ENCODE data around the gene TLE4. TPM values are rescaled to one million over a fixed set of nuclear protein-coding genes. Genes with fewer than 3 reads are reported as not detected.

The TLE4 gene
- polyA plus RNA-seq, 1 of the 3 experiments (the other 2 are of a cell fraction): 40.4 TPM

DNA sequence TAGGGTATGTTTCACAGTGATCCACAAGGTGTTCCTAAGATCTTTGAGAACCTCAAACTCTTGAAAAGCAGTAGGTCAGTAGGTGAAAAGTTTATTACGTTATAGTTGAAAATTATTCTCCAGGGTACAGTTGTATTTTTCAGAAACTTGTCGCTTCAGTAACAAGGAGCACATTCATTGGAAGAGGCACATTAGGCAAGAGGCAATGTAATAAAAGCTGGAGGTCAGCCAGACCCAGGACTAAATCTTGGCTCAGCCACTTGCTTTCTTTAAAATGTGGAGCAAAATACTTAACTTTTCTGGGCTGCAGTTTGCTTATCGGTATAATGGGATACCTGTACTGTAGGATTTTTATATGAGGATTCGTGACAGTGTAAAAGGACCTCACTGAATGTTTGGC lies 45.6 kb downstream of the TLE4 start (continued):
- TF ChIP-seq POLR2AphosphoS5 (IDR thresholded peaks at IDR 0.05; ENCODE audit: low read depth, low read length): no peak
- no peak for TF ChIP-seq FOSL2 (IDR thresholded peaks at IDR 0.05; ENCODE audit: borderline replicate concordance, low read depth)

DNA sequence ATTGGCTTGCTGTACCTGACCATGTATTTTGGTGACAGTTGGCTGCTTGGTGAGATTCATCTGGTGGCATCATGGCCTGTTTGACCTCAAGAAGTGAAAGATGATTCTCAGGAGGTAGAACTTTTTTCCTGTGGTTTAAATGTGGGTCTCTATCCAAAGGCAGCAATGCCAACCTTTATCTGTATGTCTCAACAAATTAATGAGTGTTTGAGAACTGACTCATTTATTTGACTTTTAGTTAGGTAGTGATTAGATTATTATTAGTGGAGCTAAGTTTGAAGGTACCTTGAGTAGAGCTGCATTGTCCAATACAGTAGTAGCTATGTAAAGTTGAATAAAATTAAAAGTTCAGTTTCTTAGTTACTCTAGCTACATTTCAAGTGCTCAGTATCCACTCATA lies 48.2 kb downstream of the TLE4 start:
- no peak overlapping the region for H3K27ac ChIP-seq (ENCODE audit: low read depth in 2 of 2, low read length in 1 of 2)
- H3K27me3 ChIP-seq (ENCODE audit: insufficient read depth): no peaks in the 10 kb centered on the region
- POLR2A ChIA-PET: interaction anchor here (1.3 kb wide), 1 partner anchor 9 kb away, joined by 3 read pairs; no protein-coding TSS in a partner anchor
- TF ChIP-seq, protein P1, sequence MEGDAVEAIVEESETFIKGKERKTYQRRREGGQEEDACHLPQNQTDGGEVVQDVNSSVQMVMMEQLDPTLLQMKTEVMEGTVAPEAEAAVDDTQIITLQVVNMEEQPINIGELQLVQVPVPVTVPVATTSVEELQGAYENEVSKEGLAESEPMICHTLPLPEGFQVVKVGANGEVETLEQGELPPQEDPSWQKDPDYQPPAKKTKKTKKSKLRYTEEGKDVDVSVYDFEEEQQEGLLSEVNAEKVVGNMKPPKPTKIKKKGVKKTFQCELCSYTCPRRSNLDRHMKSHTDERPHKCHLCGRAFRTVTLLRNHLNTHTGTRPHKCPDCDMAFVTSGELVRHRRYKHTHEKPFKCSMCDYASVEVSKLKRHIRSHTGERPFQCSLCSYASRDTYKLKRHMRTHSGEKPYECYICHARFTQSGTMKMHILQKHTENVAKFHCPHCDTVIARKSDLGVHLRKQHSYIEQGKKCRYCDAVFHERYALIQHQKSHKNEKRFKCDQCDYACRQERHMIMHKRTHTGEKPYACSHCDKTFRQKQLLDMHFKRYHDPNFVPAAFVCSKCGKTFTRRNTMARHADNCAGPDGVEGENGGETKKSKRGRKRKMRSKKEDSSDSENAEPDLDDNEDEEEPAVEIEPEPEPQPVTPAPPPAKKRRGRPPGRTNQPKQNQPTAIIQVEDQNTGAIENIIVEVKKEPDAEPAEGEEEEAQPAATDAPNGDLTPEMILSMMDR (IDR thresholded peaks at IDR 0.05): no peak
- TF ChIP-seq MXI1 (IDR thresholded peaks at IDR 0.05; ENCODE audit: low read depth, low read length) (no peak), TCF12 (IDR thresholded peaks at IDR 0.05) (no peak), FOSL2 (IDR thresholded peaks at IDR 0.05; ENCODE audit: borderline replicate concordance, low read depth) (no peak), NRF1 (IDR thresholded peaks at IDR 0.05; ENCODE audit: low read depth, low read length) (no peak), EZH2phosphoT487 (IDR thresholded peaks at IDR 0.05; ENCODE audit: borderline replicate concordance, low read depth) (no peak), GABPA (IDR thresholded peaks at IDR 0.05; ENCODE audit: low read depth) (no peak), CHD2 (IDR thresholded peaks at IDR 0.05; ENCODE audit: low read length, partially characterized antibody) (no peak), POLR2AphosphoS5 (IDR thresholded peaks at IDR 0.05; ENCODE audit: low read depth, low read length) (no peak), FOXM1 (IDR thresholded peaks at IDR 0.05; ENCODE audit: low read depth) (no peak), TAF1 (IDR thresholded peaks at IDR 0.05; ENCODE audit: borderline replicate concordance, low read depth, low read length) (no peak), TEAD4 (IDR thresholded peaks at IDR 0.05; ENCODE audit: borderline replicate concordance, insufficient read depth) (no peak), FOXJ3 (CRISPR knock-in tag; IDR thresholded peaks at IDR 0.05) (no peak), MEF2A (IDR thresholded peaks at IDR 0.05; ENCODE audit: borderline replicate concordance, low read depth) (no peak), RCOR1 (IDR thresholded peaks at IDR 0.05; ENCODE audit: low read length) (no peak)
- TF ChIP-seq, protein P2, sequence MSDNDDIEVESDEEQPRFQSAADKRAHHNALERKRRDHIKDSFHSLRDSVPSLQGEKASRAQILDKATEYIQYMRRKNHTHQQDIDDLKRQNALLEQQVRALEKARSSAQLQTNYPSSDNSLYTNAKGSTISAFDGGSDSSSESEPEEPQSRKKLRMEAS (IDR thresholded peaks at IDR 0.05; ENCODE audit: low read depth): no peak
- TF ChIP-seq, protein P3, sequence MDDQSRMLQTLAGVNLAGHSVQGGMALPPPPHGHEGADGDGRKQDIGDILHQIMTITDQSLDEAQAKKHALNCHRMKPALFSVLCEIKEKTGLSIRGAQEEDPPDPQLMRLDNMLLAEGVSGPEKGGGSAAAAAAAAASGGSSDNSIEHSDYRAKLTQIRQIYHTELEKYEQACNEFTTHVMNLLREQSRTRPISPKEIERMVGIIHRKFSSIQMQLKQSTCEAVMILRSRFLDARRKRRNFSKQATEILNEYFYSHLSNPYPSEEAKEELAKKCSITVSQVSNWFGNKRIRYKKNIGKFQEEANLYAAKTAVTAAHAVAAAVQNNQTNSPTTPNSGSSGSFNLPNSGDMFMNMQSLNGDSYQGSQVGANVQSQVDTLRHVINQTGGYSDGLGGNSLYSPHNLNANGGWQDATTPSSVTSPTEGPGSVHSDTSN (IDR thresholded peaks at IDR 0.05): no peak
- TF ChIP-seq, protein P4, sequence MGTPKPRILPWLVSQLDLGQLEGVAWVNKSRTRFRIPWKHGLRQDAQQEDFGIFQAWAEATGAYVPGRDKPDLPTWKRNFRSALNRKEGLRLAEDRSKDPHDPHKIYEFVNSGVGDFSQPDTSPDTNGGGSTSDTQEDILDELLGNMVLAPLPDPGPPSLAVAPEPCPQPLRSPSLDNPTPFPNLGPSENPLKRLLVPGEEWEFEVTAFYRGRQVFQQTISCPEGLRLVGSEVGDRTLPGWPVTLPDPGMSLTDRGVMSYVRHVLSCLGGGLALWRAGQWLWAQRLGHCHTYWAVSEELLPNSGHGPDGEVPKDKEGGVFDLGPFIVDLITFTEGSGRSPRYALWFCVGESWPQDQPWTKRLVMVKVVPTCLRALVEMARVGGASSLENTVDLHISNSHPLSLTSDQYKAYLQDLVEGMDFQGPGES (IDR thresholded peaks at IDR 0.05; ENCODE audit: low read depth, low read length): no peak
- no peak overlapping the region for H3K4me3 ChIP-seq (ENCODE audit: low read depth in 2 of 2, low read length in 1 of 2)
- peaks cover 17 to 31% of the 10 kb centered on the region in 2 experiments for H3K4me1 ChIP-seq (ENCODE audit: control insufficient read depth in 1 of 2, insufficient read depth in 2 of 2, low read depth in 1 of 2, low read length in 1 of 2)
- peaks cover 96% of the 10 kb centered on the region for H3K79me2 ChIP-seq (ENCODE audit: insufficient read depth)
- H3K4me2 ChIP-seq: no peak overlapping the region
- H3F3A ChIP-seq (replicated peaks; ENCODE audit: insufficient read depth): no peaks in the 10 kb centered on the region
- no peaks in the 10 kb centered on the region for H3K9me2 ChIP-seq
- H2AFZ ChIP-seq (ENCODE audit: low read depth): no peak overlapping the region
- no peak for DNase-seq
- H3K9ac ChIP-seq: no peak overlapping the region
- peaks cover 74% of the 10 kb centered on the region for H4K20me1 ChIP-seq (ENCODE audit: insufficient read depth)
- peaks cover 26 to 32% of the 10 kb centered on the region in 2 experiments for H3K36me3 ChIP-seq (replicated peaks in 1 of 2; ENCODE audit: control insufficient read depth in 1 of 2, insufficient read depth in 2 of 2, low read length in 1 of 2)
- no peaks in the 10 kb centered on the region for H3K9me3 ChIP-seq
- CTCF ChIA-PET: interaction anchor here (0.7 to 1.0 kb wide), 2 partner anchors 10 to 19 kb away, joined by 3 to 5 read pairs; no protein-coding TSS in a partner anchor

Data from SK-N-SH (cell line).